Common myeloid progenitor, CD34-positive (primary cell): ENCODE measurements around the gene TENT5C.

Experiments
- CTCF ChIA-PET: fragments of 350-600 bp; sonication (Branson Sonifier 250); formaldehyde crosslinking; loops from one replicate; lab custom pipeline; 2021; ENCODE audit warnings: antibody characterized with exemption; lab: Charles Lee
- POLR2A ChIA-PET: fragments of 350-600 bp; sonication (Branson Sonifier 250); formaldehyde crosslinking; loops from one replicate; lab custom pipeline; 2021; ENCODE audit warnings: antibody characterized with exemption; lab: Charles Lee
- DNase-seq, 3 donors: peaks; one replicate each; pipeline versions ENCODE4 v3.0.0 to v3.0.0-alpha.2; 2013
- H3K27ac ChIP-seq, 2 experiments: 1 replicate in 1 of 2; 2 replicates in 1 of 2; pipeline ENCODE4 v1.7.0; 2013; ENCODE audit warnings: inconsistent platforms in 2 of 2, low read length in 2 of 2, mild to moderate bottlenecking in 2 of 2, low read depth in 1 of 2, moderate library complexity in 1 of 2; ENCODE audit not compliant: severe bottlenecking in 2 of 2, insufficient read depth in 1 of 2, poor library complexity in 1 of 2
- H3K27me3 ChIP-seq, 5 experiments: replicated peaks in 2 of 5; 1 replicate in 3 of 5; 2 replicates in 2 of 5; pipeline versions ENCODE4 v1.6.1 to v1.7.0; 2013; ENCODE audit warnings: low read length in 4 of 5, mild to moderate bottlenecking in 2 of 5, moderate library complexity in 2 of 5, inconsistent platforms in 1 of 5; ENCODE audit not compliant: insufficient read depth in 5 of 5, control insufficient read depth in 4 of 5
- H3K36me3 ChIP-seq, 4 experiments: 1 replicate in 2 of 4; 2 replicates in 2 of 4; pipeline versions ENCODE4 v1.6.1 to v1.7.0; 2013; ENCODE audit warnings: low read length in 3 of 4, control low read depth in 1 of 4, mild to moderate bottlenecking in 1 of 4; ENCODE audit not compliant: control insufficient read depth in 4 of 4, insufficient read depth in 4 of 4
- H3K4me1 ChIP-seq, 4 experiments: 1 replicate in 3 of 4; 2 replicates in 1 of 4; pipeline versions ENCODE4 v1.6.1 to v1.7.1; 2013; ENCODE audit warnings: low read length in 3 of 4, mild to moderate bottlenecking in 3 of 4, control low read depth in 1 of 4, inconsistent platforms in 1 of 4, moderate library complexity in 1 of 4; ENCODE audit not compliant: control insufficient read depth in 4 of 4, insufficient read depth in 4 of 4; ENCODE audit errors: control extremely low read depth in 1 of 4
- H3K4me3 ChIP-seq, 7 experiments: 1 replicate in 4 of 7; 2 replicates in 3 of 7; pipeline versions ENCODE4 v1.5.1 to v1.7.0; 2013; ENCODE audit warnings: mild to moderate bottlenecking in 7 of 7, low read length in 6 of 7, moderate library complexity in 6 of 7, inconsistent platforms in 2 of 7, low read depth in 2 of 7, control low read depth in 1 of 7; ENCODE audit not compliant: insufficient read depth in 4 of 7, control insufficient read depth in 1 of 7; ENCODE audit errors: extremely low read depth in 1 of 7
- H3K9me3 ChIP-seq, 5 experiments: 1 replicate in 4 of 5; 2 replicates in 1 of 5; pipeline versions ENCODE4 v1.6.1 to v1.7.1; 2013; ENCODE audit warnings: low read length in 4 of 5, mild to moderate bottlenecking in 2 of 5, inconsistent platforms in 1 of 5, low read depth in 1 of 5, moderate library complexity in 1 of 5; ENCODE audit not compliant: control insufficient read depth in 4 of 5, insufficient read depth in 2 of 5; ENCODE audit errors: control extremely low read depth in 1 of 5
- WGBS: methylation state at CpG from one replicate; pipeline ENCODE4 v1.1.5; 2013; ENCODE audit not compliant: insufficient coverage; 5-methylcytosine and 5-hydroxymethylcytosine counted together

Gene TENT5C

GRCh38 chr1:117582451-117582850 lies 23.4 kb upstream of the TENT5C start:
- Histone ChIP-seq H3K36me3 (no peaks in the 10 kb centered on the region), H3K9me3 (no peaks in the 10 kb centered on the region), H3K27me3 (no peaks in the 10 kb centered on the region), H3K4me3 (no peak overlapping the region), H3K4me1 (no peaks in the 10 kb centered on the region), H3K27ac (no peak overlapping the region)
- POLR2A ChIA-PET, result interaction anchor here (0.9 kb wide), 1 partner anchor 114 kb away, joined by 3 read pairs; no protein-coding TSS in a partner anchor
- CTCF ChIA-PET, result interaction anchor here (1.8 to 2.7 kb wide), 2 partner anchors 10 to 48 kb away, joined by 5 to 10 read pairs; no protein-coding TSS in a partner anchor
- DNase-seq, result no peak
- 100% methylated on average over 3 of the region's 3 CpGs for WGBS

GRCh38 chr1:117583247-117583646 lies 22.6 kb upstream of the TENT5C start:
- no peak overlapping the region for H3K4me3 ChIP-seq
- no peaks in the 10 kb centered on the region for H3K36me3 ChIP-seq
- 100% methylated on average over 3 of the region's 6 CpGs for WGBS
- no peaks in the 10 kb centered on the region for H3K27me3 ChIP-seq
- H3K4me1 ChIP-seq, result no peaks in the 10 kb centered on the region
- no peaks in the 10 kb centered on the region for H3K9me3 ChIP-seq
- ChIA-PET POLR2A (interaction anchor here (0.9 kb wide), 1 partner anchor 113 kb away, joined by 3 read pairs; no protein-coding TSS in a partner anchor), CTCF (interaction anchor here (1.8 to 2.7 kb wide), 2 partner anchors 9 to 48 kb away, joined by 5 to 10 read pairs; no protein-coding TSS in a partner anchor)
- DNase-seq, result no peak
- no peak overlapping the region for H3K27ac ChIP-seq

GRCh38 chr1:117584181-117584580 lies 21.7 kb upstream of the TENT5C start:
- Histone ChIP-seq H3K4me3 (no peak overlapping the region), H3K27me3 (no peaks in the 10 kb centered on the region), H3K4me1 (no peaks in the 10 kb centered on the region), H3K9me3 (no peaks in the 10 kb centered on the region), H3K36me3 (no peaks in the 10 kb centered on the region), H3K27ac (no peak overlapping the region)
- ChIA-PET POLR2A (no interaction called here), CTCF (interaction anchor here (2.7 kb wide), 1 partner anchor 49 kb away, joined by 10 read pairs; no protein-coding TSS in a partner anchor)
- DNase-seq, result no peak
- WGBS, result 99% methylated on average over 6 of the region's 6 CpGs

GRCh38 chr1:117585086-117585485 lies 20.8 kb upstream of the TENT5C start:
- H3K36me3 ChIP-seq, result no peaks in the 10 kb centered on the region
- no peaks in the 10 kb centered on the region for H3K4me1 ChIP-seq
- POLR2A ChIA-PET, result no interaction called here
- 94% methylated on average over 7 of the region's 8 CpGs for WGBS
- no peak overlapping the region for H3K27ac ChIP-seq
- DNase-seq, result no peak
- CTCF ChIA-PET, result no interaction called here
- no peaks in the 10 kb centered on the region for H3K27me3 ChIP-seq
- no peak overlapping the region for H3K4me3 ChIP-seq
- H3K9me3 ChIP-seq, result no peaks in the 10 kb centered on the region

GRCh38 chr1:117586337-117586736 lies 19.5 kb upstream of the TENT5C start:
- no peak overlapping the region for H3K27ac ChIP-seq
- H3K27me3 ChIP-seq, result no peaks in the 10 kb centered on the region
- no peak overlapping the region for H3K4me3 ChIP-seq
- CTCF ChIA-PET, result interaction anchor here (1.0 kb wide), 1 partner anchor 88 kb away, joined by 3 read pairs; no protein-coding TSS in a partner anchor
- no peak for DNase-seq
- H3K4me1 ChIP-seq, result no peaks in the 10 kb centered on the region
- 100% methylated on average over 1 of the region's 1 CpG for WGBS
- H3K9me3 ChIP-seq, result no peaks in the 10 kb centered on the region
- no peaks in the 10 kb centered on the region for H3K36me3 ChIP-seq
- POLR2A ChIA-PET, result no interaction called here

- no peaks in the 10 kb centered on the region for H3K27me3 ChIP-seq
- no peaks in the 10 kb centered on the region for H3K36me3 ChIP-seq
- no peaks in the 10 kb centered on the region for H3K9me3 ChIP-seq
- ChIA-PET CTCF (no interaction called here), POLR2A (no interaction called here)
- no peak for DNase-seq
- 91% methylated on average over 13 of the region's 13 CpGs for WGBS
- no peaks in the 10 kb centered on the region for H3K4me1 ChIP-seq
- no peak overlapping the region for H3K4me3 ChIP-seq
- H3K27ac ChIP-seq, result no peak overlapping the region
These were observed 18.9 kb upstream of the TENT5C start for GRCh38 chr1:117586747-117587498.
